ENCODE results near the gene SPINT2.
A peak's percentile ranks its signal among the peaks of the same experiment; 100 is the strongest.
"Not testable (repeated sequence)": the region's sequence is repeated elsewhere in the genome, so short reads cannot be mapped to it uniquely, and the experiment has no call there.

The SPINT2 gene

DNA sequence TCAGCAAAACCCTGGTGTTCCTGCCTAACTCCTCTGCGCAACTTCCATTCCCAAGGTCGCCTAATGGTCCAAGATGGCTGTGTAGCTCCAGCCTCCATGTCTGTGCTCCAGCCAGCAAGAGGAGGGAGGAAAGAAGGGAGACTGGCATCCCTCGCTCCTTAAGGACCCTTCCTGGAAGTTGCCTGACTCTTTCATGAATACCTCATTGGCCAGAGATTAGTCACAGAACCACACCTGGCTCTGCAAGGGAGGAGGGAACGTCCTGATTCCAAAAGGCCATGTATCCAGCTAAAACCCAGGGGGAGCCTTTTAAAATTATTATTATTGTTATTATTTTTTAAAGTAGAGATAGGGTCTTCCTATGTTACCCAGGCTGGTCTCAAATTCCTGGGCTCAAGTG lies 60.1 kb downstream of the SPINT2 start:
- DNase-seq = no peak

DNA sequence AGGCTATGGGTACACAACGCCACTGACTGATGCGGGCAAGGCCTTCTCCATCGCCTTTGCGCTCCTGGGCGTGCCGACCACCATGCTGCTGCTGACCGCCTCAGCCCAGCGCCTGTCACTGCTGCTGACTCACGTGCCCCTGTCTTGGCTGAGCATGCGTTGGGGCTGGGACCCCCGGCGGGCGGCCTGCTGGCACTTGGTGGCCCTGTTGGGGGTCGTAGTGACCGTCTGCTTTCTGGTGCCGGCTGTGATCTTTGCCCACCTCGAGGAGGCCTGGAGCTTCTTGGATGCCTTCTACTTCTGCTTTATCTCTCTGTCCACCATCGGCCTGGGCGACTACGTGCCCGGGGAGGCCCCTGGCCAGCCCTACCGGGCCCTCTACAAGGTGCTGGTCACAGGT lies 62.2 kb downstream of the SPINT2 start:
- DNase-seq = no peak

DNA sequence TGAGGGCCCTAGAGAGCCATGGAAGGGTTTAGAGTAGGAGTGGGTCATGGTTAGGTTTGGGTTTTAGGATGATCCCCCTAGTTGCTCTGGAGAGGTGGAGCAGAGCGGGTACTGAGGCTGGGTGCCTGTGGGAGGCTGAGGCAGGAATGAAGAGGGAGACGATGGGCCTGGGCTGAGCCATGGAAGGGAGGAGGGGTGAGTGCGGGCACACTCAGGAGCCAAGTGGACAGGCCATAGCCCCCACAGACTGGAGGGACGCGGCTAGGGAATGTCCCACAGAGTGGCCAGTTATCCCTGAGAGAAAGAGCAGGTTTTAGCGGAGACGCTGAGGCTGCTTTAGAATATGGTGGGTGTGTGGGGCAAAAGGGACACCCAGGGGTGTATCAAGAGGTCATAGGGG lies 65.3 kb downstream of the SPINT2 start:
- no peak for DNase-seq

DNA sequence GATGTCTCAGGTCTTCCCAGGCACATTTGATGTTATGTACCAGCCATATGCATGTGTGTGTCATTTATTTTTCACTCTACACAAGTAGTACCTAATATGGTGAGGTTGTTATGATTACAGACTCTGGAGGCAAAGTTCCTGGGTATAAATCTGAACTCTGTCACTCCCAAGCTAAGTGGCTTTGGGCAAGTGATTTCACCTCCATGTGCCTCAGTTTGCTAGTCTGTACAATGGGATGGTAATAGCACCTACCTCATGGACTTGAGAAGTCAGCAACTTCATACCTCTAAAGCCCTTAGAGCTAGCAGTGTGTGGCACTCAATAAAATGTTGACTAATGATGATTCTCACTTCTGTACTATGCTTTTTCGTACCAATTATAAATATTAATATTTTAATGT lies 67.4 kb downstream of the SPINT2 start:
- no peak for DNase-seq

DNA sequence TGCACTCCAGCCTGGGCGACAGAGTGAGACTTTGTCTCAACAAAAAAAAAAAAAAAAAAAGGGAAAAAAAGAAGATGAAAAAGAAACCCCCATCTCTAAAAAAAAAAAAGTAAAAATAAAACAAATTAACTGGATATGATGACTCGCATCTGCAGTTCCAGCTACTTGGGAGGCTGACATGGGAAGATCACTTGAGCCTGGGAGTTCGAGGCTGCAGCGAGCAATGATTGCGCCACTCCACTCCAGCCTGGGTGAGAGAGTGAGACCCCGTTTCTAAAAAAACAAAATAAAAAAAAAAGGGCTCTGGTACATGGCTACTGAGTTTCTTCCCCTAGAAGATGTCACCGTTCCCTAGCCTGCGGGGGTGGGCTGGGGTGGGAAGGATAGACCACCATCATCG lies 68.9 kb downstream of the SPINT2 start:
- no peak for DNase-seq

DNA sequence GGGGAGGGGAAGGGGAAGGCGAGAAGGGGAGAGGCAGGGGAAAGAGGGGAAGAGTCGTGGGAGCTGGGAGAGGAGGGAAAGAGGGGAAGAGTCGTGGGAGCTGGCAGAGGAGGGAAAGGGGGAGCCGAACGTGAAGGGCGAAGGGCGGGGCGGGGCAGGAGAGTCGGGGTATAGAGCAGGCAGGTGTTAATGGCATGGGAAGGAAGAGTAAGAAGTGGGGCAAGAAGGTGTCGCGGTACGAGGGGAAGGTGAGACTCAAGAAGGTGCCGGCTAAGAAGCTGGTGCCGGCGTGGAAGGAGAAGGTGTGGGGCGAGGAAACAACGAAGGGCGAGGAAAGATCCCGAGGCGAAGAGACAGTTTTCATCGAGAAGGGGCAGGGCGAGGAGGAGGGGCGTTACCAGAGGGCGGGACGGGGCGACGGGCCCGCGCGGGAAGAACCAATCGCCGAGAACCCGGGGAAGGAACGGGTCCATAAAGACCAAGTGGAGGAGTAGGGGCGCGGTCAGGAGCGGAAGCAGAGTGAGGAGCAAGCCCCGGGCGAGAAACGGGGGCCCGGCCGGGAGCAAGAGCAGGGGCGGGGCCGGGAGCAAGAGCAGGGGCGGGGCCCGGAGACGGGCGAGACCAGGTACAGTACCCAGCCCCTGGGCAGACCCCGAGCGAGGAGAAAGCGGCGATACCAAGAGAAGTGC lies 71.7 kb downstream of the SPINT2 start:
- peak; percentile 96 for DNase-seq

DNA sequence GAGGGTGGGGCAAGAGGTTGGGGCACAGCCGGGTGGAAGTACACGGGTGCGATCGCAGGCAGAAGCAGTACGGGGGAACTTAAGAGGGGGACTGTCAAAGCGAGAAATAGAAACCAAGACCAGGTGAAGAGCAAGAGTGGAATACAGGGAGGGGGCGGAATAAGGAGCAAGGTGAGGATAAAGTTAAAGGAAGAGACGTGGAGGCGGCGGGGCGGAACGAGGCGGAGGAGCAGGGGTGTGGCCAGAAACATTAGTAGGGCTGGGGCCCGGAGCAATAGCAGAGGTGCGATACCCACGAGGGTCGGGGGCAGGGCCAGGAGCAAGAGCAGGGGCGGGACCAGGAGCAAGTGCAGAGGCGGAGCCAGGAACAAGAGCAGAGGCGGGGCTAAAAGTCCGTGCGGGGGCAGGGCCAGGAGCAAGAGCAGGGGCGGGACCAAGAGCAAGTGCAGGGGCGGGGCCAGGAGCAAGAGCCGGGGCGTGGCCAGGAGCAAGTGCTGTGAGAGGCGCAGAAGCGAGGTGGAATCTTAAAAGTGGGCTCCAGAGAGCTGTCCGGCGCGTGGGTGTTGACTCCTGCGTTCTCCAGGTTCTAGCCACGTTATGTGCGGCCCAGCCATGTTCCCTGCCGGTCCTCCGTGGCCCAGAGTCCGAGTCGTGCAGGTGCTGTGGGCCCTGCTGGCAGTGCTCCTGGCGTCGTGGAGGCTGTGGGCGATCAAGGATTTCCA lies 72.4 kb downstream of the SPINT2 start:
- peak; percentile 95 for DNase-seq

DNA sequence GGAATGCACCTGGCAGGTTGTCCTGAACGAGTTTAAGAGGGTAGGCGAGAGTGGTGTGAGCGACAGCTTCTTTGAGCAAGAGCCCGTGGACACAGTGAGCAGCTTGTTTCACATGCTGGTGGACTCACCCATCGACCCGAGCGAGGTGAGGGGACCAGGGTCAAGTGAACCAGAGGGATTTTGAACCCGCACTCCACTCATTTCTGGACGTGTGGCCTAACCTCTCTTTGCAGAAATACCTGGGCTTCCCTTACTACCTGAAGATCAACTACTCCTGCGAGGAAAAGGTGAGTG lies 72.9 kb downstream of the SPINT2 start:
- DNase-seq = no peak

DNA sequence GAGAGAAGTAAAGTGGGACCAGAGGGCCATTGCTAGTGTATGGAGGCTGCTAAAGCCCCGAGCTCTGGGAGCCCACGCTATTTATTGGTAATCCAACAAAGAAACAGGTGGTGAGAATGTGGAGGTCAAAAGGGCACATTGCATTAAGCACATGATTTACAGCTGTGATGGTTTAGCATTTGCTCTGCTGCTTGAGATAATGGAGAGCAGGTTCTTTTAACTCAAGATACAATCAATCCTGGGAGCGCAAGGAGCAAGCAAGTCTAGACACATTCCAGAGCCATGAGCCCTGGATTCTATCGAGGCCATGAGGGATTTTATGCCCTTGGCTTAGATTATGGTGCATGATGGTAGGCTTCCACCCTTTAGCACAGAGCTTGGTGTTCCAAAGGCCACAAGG lies 74.6 kb downstream of the SPINT2 start:
- not testable (repeated sequence) for DNase-seq

DNA sequence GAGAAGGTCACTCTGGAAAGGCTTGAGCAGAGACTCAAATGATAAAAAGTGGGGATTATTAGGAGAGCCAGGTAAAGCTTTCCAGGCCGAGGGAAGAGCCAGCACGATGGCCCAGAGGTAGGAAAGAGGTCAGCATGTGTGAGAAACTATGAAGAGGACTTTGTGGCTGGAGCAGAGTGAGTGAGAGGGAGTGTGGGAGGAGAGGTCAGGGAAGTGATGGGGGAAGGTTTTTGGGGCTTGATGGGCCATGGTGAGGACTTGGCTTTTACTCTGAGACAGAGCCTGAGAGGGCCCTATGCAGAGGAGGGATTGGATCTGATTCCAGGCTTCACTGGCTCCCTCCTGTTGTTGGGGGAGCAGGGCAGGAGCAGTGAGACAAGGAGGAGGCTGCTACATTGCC lies 76.6 kb downstream of the SPINT2 start:
- DNase-seq = no peak

Measured in CD4-positive, alpha-beta T cell treated with Interleukin-4 for 4 hours (primary cell).